H1 (cell line): ENCODE measurements around the gene DYDC1. TPM values are rescaled to one million over a fixed set of nuclear protein-coding genes. Genes with fewer than 3 reads are reported as not detected.

Source experiments
- polyA plus RNA-seq, 7 experiments: library from polyadenylated mRNA; depleted of rRNA in 3 of 7; stranded (reverse) in 5 of 7; unstranded in 2 of 7; fragments of >200 nt in 5 of 7; fragments of 200-250 nt in 2 of 7; gene quantifications; 1 replicate in 5 of 7; 2 replicates in 1 of 7; 4 replicates in 1 of 7; pipeline versions ENCODE4 v1.2.1 to v1.2.3, GENCODE V29; 2011 to 2013; ENCODE audit warnings: missing spikeins in 2 of 7, mixed read lengths in 2 of 7
- total RNA-seq: library from RNA; stranded (reverse); fragmentation: NEBNext Ultra II Directional; extraction: Animal tissue kit (Norgen Biotek cat#: 25700); gene quantifications from 2 replicates; pipeline ENCODE4 v1.2.1, GENCODE V29; 2021
- TF ChIP-seq, protein P1 (sequence below): IDR thresholded peaks from 2 replicates; pipeline ENCODE4 v1.6.1; 2012; ENCODE audit warnings: low read length, inconsistent platforms

Gene DYDC1
- total and polyA plus RNA-seq, 2 of the 8 experiments (the other 6 are each of a cell fraction or from before 2014, with no cell fraction given) = not detected

- TF ChIP-seq, protein P1, sequence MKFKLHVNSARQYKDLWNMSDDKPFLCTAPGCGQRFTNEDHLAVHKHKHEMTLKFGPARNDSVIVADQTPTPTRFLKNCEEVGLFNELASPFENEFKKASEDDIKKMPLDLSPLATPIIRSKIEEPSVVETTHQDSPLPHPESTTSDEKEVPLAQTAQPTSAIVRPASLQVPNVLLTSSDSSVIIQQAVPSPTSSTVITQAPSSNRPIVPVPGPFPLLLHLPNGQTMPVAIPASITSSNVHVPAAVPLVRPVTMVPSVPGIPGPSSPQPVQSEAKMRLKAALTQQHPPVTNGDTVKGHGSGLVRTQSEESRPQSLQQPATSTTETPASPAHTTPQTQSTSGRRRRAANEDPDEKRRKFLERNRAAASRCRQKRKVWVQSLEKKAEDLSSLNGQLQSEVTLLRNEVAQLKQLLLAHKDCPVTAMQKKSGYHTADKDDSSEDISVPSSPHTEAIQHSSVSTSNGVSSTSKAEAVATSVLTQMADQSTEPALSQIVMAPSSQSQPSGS = no peak
Measured at GRCh38 chr10:80319725-80320290, 36.7 kb downstream of the DYDC1 start (continued).
